ENCODE measurements around the gene CMPK1.
"Not testable (repeated sequence)": the region's sequence is repeated elsewhere in the genome, so short reads cannot be mapped to it uniquely, and the experiment has no call there.

CMPK1 gene

DNA sequence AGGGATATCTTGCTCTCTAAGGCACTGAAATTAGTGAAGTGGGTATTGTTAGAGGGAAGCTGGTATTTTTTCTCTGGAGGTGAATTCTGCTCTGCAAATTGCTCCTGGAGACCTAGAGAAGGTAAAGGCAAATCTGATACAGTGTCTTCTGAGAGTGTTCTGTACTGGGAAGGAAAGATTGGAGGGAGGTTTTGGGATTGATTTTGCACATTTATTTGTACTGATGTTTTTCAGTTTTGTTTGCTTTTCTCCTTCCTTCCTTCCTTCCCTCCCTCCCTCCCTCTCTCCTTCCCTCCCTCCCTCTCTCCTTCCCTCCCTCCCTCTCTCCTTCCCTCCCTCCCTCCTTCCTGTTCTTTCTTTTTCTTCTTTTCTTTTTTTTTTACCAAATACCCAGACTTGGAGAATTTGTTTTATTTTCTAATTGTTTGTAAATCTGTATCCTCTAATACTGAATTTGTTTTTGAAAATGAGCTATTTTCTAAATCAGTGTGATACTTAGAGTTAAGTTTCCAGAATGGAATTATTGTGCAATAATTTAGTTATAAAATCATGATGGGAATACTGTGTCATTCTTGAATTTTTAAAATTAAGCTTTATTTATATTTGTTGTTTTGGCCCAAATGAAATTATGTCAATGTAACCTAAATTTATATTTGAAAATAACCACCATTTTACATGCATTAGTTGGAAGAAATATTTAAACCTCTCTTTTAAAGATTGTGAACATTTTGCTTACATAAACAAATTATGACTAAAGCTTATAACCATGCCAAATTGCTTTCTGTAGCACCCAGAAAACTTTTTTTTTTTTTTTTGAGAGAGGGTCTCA is 4.9 kb downstream of the CMPK1 start:
- no peak for DNase-seq (ENCODE audit: low spot score)

DNA sequence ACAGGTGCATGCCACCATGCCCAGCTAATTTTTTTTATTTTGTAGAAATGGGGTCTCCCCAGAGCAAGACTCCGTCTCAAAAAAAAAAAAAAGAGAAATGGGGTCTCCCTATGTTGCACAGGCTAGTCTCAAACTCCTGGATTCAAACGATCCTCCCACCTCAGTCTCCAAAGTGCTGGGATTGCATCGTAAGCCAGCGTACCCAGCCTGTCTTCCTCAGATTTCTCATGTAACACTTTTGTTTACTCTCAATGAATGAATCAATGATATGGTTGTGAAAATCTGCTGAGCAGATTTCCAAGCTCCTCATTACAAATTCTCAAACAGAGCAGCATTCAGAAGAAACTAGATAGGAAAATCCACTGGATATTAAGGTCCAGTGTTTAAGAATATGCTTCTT is 6.6 kb downstream of the CMPK1 start:
- DNase-seq (ENCODE audit: low spot score): no peak

DNA sequence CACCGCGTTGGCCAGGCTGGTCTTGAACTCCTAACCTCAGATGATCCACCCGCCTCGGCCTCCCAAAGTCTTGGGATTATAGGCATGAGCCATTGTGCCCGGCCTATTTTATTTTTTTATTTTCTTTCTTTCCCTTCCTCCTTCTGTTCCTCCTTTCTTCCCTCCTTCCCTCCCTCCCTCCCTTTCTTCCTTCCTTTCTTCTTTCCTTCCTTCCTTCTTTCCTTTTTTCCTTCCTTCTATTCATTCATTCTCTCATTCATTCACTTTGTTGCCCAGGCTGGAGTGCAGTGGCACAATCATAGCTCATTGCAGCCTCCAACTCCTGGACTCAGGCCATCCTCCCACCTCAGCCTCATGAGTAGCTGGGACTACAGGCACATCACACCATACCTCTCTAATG is 13.4 kb downstream of the CMPK1 start:
- not testable (repeated sequence) for DNase-seq (ENCODE audit: low spot score)

DNA sequence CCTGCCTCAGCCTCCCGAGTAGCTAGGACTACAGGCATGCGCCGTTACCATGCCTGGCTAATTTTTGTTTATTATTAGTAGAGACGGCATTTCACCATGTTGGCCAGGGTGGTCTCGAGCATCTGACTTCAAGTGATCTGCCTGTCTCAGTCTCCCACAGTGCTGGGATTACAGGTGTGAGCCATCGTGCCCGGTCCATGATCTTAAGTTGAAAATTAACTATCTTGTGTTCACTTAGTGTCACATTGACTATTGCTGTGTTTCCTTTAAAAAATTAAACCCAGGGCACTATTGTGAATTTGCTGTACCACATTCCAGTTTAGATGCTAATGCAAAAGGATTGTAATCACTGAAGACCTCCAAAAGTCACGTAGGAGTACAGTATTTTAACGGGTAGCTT is 14.1 kb downstream of the CMPK1 start:
- no peak for DNase-seq (ENCODE audit: low spot score)

DNA sequence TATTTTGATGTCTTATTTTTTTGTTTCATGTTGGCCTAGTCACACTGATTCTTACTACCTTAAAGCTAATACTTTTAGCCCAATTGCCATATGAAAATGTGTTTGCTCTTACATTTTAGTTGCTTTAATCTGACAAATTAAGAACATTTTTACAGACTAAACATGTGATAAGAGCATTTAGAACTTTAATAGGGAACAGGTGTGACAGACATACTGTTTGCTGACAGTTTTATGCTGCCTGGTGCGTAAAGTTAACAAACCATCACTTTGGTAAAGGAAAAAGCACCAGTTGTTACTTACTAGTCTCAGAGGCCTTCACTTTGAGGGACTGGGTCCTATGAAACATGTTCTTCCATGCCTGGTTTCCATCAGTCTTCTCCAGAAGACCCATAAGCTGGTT is 14.7 kb downstream of the CMPK1 start:
- no peak for DNase-seq (ENCODE audit: low spot score)

DNA sequence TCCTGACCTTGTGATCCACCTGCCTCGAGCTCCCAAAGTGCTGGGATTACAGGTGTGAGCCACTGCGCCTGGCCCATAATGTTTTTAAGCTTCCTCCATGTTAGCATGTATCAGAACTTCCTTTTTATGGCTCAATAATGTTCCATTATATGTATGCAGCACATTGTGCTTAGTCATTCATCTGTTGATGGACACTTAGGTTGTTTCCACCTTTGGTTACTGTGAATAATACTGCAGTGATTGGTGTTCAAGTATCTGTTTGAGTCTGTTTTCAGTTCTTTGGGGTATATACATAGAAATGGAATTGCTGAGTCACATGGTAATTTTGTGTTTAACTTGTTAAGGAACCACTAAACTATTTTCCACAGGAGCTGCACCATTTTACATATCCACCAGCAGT is 17.7 kb downstream of the CMPK1 start:
- DNase-seq (ENCODE audit: low spot score): no peak

DNA sequence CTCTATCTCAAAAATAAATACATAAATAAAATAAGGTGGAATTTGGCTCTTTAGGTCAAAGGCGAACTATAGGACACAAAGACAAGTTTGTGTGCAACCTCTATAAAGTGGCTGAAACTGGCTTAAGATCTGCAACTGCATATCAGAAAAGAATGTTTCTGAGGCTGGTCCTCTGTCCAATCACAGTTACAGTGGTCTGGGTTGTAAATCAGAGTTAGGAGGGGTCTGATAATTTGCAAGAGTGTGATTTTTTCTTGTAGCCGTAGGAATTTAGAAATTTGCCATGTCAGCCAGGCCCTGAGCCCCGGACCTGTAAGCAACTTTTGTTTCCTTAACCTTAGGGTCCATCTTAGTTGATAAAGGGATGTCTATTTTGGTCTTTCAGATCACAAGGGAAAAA is 27.8 kb downstream of the CMPK1 start:
- DNase-seq (ENCODE audit: low spot score): no peak

DNA sequence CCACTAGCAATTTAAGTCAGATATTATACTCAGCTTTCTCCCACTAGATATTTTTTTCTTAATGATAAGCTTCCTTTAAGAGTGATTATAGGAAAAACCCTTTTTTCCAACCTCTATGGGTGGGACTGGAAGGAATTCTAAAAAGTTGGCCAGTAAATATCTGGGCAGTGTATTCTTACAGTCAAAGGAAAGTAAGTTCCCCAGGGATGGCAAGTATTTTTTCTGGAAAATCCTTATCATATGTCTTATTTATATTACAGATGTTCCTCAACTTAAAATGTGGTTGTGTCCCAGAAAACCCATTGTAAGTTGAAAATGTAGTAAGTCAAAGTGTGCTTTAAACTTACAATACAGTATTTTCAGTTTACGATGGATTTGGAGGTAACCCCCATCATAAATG is 29.2 kb downstream of the CMPK1 start:
- no peak for DNase-seq (ENCODE audit: low spot score)

DNA sequence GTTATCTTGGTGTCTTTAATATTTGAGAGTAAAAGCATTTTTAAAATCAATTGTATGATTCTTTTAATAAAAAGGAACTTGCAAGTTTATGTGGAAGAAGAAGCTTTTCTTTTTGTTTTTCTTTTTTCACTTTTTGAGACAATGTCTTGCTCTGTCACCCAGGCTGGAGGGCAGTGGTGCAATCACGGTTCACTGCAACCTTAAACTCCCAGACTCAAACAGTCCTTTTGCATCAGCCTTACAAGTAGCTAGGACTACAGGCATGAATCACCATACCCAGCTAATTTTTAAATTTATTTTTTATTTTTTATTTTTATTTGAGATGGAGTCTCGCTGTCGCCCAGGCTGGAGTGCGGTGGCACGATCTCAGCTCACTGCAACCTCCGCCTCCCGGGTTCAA is 34.1 kb downstream of the CMPK1 start:
- DNase-seq (ENCODE audit: low spot score): no peak

DNA sequence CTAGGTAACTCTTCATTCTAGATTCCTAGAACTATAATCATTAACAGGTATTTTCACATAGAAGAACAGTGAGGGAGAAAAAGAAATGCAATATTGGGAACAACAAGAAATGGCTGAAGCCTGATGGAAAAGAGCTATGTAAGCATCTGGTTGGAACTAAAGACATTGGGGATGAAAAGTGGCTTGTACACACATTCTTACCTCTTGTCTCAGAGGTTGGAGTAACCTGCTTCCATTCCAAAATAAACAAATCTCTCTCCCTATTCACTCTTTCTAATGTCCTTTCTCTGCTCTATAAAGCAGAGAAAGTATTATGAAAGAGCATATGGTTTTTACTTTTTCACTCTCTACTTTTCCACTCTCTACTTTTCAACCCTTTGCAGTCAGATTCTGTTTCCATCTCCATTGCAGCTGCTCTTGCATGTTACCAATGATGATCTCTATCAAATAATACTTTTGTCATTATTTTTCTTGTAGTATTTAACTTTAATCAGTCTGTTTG is 37.5 kb downstream of the CMPK1 start:
- no peak for DNase-seq (ENCODE audit: low spot score)

DNA sequence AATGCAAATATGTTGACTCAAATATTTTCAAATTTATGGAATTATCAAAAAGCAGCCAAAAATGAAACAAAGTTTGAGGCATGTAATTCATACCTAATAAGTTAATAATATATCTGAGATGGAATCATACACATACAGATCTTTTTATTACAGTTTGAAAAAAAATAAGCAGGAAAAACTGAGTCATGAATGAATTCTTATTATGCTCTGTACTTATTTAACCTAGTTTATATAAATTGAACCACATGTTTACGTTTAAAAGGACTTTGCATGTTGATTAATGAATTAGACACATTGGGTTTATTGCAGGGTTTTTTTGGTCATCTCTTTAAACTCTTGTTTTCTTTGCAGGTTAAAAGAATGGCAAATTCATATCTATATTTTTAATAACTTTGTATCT is 40.9 kb downstream of the CMPK1 start:
- no peak for DNase-seq (ENCODE audit: low spot score)

DNA sequence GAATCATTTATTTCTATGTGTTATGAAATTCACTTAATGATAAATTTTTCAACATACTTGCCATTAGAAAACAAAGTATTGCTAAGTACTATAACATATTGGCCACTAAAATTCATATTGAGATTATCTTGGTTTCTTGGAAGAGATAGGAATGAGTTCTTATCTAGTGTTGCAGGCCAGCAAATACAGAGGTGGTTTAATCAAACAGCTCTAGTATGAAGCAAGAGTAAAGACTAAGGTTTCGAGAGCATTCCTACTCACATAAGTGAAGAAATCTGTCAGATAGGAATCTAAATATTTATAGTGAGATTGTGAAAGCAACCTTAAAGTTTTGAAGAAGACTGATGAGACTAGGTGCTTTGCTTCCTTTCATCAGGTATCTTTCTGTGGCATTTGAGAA is 44.6 kb downstream of the CMPK1 start:
- DNase-seq (ENCODE audit: low spot score): no peak

DNA sequence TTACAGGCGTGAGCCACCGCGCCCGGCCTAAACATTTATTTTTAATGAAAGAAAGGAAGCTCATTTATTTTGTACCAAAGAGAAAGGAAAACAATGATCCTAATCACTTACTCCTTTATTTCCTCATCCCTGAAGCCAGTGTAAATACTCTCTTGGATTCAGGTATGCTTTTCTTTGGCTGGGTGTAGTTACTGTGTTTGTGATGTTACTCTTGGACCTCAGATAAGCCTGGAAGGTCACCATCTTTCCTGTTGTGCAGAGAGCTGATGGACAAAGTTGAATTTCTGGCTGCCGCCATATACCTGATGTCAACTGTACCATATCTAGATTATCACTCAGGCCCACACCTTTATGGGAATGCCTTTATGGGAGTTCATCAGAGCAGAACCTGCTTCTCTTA is 47.1 kb downstream of the CMPK1 start:
- no peak for DNase-seq (ENCODE audit: low spot score)

DNA sequence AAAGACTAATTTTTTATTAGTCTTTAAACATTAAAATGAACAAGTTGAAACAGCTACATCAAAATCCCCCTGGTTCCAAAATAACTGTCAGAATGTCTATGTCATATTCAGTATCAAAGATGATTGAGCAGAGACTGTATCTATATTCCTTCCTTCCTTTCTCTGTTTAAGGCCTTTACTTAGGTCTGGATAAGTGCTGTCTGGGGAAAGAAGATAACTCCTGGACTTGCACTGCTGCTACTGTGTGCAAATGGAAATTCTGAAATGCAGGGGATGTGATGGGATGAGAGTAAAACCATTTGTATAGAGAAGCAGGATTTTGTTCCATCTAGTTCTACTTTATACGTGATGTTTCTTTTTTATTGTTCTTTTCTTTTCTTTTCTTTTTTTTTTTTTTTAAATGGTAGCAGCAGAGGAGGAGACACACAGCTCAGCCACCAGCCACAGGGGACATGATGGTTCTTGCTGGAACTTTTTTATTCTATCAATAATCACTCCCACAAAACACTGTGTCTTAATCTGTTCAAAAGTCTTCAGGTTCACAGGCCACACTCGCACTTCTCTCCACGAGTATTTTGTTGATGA is 48.9 kb downstream of the CMPK1 start:
- no peak for DNase-seq (ENCODE audit: low spot score)

DNA sequence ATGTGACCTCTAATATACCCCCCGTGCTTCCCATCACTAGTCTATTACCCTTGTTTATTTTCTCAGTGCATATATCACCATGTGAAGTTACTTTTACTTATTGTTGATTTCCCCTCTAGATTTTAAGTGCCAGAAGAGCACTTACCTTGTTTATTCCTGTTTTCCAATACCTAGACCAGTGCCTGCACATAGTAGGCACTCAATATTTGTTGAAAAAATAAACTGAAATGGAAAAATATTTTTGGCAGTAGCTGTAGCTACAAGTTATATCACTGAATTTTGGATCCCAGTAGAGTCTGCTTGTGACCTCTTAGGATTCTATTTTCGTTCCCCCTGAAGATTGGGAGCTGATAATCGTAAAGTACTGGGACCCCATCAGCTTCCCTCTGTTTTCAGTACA is 50.5 kb downstream of the CMPK1 start:
- no peak for DNase-seq (ENCODE audit: low spot score)

DNA sequence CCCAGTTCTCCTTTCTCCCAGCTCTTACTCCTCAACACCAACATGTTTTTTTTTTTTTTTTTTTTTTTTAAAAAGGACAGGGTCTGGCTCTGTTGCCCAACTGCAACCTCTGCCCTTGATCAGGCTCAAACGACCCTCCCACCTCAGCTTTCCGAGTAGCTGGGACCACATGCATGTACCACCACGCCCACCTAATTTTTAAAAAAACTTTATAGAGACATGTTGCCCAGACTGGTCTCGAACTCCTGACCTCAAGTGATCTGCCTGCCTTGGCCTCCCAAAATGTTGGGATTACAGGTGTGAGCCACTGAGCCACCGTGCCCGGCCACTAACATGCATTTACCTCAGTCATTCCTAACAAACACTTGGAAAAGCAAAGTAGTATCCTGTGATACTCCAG is 51.4 kb downstream of the CMPK1 start:
- no peak for DNase-seq (ENCODE audit: low spot score)

DNA sequence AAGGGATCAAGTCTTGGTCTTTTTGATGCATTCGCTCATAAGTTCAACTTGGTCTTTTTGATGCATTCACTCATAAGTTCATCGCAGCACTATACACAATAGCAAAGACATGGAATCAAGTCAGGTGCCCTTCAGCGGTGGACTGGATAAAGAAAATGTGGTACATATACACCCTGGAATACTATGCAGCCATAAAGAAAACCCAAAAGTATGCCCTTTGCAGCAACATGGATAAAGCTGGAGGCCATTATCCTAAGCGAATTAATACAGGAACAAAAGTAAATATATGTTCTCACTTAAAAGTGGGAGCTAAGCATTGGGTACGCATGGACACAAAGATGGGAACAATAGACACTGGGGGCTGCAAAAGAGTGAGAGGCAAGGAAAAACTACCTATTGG is 52.7 kb downstream of the CMPK1 start:
- no peak for DNase-seq (ENCODE audit: low spot score)

DNA sequence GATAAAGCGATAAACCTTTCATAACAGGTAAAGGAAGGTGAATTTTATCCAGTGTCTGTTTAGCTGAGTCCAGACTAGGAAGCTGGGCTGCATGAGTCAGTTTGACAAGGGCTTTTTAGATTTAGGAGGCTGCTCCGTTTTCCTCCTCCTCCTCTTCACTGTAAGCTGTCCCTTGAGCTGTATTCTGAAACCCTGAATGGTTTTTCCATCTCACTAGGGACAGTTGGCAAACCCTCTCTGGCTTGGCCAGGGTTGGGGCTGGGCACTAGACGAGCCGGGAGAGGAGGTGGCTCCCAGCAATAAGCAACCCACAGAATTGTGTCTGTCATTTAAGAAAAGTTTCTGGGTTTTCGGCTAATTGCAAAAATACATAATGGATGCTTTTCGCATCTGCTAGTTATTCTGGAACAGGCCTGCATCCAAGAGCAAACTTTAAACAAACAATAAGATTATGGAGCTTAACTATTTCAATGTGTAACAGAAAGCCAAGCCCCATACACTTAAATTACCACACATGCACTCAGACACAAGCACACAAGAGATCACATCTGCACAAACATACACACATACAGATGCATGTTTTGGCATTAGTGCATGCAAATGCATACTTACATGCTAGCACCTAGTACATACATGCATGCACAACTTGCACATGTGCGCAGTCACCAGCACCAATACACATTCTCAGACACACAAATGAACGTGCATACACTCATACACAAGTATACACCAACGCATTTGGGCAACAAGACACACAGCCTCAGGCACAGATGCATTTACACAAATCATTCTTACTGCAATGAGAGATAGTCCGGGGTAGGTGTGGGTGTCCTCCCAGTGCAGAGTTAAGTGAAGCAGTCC is 54.7 kb downstream of the CMPK1 start:
- DNase-seq (ENCODE audit: low spot score): no peak

DNA sequence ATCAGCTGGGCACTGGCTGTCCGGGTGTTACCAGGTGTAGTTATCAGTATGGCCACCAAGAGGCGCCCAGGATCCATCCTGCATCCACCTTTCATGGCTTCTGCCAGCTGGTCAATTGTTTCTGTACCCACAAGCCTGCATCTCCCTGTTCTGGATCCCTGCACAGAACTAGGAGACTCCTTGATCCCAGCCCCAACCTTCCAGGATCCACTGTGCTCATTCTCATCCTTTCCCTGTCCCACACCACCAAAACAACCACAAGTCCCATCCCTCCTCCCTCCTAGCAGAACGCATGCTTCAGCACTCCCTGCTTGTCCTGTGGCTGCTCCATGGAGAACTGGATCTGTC is 55.3 kb downstream of the CMPK1 start:
- peak; percentile 27 for DNase-seq (ENCODE audit: low spot score)

DNA sequence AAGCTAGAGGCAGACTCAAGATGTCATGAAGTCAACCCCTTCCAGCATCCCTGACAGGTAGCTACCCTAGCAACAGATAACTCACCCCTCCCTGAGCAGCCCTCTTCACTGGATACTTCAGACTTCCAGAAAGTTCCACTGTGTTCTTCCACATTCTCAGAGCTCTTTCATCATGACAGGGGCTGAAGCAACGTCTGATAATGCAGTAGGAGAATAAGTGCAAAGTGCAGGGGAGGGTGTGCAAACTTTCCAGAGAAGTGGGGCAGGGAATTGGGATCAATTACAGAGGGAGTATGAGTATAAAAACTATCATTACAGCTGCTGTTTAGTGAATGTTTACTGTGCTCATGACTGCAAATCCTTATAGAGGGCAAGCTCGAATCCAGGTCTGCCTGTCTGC is 56.1 kb downstream of the CMPK1 start:
- no peak for DNase-seq (ENCODE audit: low spot score)

DNA sequence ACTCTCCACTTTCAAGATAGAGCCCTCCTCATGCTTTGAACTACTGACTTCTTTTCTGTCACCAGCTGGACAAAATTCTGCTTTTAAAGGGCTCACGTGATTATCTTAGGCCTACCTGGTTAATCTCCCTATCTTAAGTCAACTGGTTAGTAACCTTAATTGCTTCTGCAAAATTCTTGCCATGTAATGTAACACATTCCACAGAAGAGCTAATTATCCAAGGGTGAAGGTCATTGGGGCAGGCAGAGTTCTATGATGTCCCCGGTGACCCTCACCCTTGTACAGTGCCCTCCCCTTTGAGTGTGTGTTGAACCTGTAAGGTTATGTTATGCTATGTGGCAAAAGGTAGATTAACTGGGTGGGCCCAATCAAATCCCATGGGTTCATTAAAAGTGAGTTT is 57.3 kb downstream of the CMPK1 start:
- DNase-seq (ENCODE audit: low spot score): no peak

DNA sequence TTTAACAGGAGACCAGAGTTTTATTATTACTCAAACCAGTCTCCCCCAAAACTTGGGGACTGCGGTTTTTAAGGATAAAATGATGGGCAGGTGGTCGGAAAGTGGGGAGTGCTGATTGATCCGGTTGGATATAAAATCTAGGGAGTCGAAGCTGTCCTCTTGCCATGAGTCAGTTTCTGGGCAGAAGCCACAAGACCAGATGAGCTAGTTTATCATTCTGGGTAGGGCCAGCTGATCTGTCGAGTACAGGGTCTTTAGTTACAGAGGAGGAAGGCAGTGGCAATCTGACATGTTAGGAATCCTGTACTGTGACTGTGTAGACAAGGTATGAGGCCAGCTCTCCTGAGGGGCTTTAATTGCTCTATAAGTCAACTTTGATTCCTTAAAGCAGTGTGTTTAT is 59.6 kb downstream of the CMPK1 start:
- no peak for DNase-seq (ENCODE audit: low spot score)

DNA sequence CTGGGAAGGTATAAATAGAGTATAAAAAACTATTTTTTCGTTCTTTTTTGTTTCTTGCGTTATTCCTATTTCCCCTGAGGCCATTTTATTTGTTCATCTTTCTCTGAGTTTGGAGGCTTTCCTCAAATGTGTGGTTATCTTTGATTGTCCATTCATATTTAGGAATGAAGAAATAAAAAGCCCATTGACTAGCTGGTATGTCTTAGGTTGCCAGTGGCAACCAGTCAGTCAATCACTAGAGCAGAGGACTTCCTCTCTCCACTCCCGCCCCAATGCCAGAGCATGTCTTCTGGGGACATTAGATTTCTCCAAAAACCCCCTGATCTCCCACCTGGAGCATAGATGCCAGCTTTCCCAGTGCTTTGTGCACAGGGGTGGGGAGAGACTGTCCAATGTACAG is 61.8 kb downstream of the CMPK1 start:
- DNase-seq (ENCODE audit: low spot score): no peak

All from CD4-positive, alpha-beta T cell treated with Interleukin-15 for 4 hours (primary cell).